ENCODE data around the gene GDE1. TPM values are rescaled to one million over a fixed set of nuclear protein-coding genes. Genes with fewer than 3 reads are reported as not detected.
A peak's percentile ranks its signal among the peaks of the same experiment; 100 is the strongest.

GDE1 gene
- polyA plus RNA-seq, 3 donors = 30.6 to 75.5 (median 71.7) TPM

- no peaks in the 10 kb centered on the region for H3K9me3 Mint-ChIP-seq
- WGBS (ENCODE audit: insufficient coverage) = 94% methylated on average over 1 of the region's 1 CpG
- Histone ChIP-seq H3K4me3 (replicated peaks in 1 of 3; ENCODE audit: low read depth in 2 of 3, low read length in 3 of 3) (no peak overlapping the region), H3K36me3 (replicated peaks in 1 of 2; ENCODE audit: control insufficient read depth in 1 of 2, insufficient read depth in 2 of 2, low read length in 2 of 2) (no peaks in the 10 kb centered on the region), H3K27ac (ENCODE audit: low read depth in 1 of 2, low read length in 2 of 2) (no peak overlapping the region), H3K9me3 (replicated peaks in 1 of 2; ENCODE audit: control insufficient read depth in 1 of 2, insufficient read depth in 1 of 2, low read length in 2 of 2) (no peaks in the 10 kb centered on the region), H2AFZ (ENCODE audit: insufficient read depth, low read depth, low read length, poor library complexity, severe bottlenecking) (no peak overlapping the region), H3K79me2 (ENCODE audit: insufficient read depth, low read length) (no peaks in the 10 kb centered on the region), H3K4me2 (replicated peaks; ENCODE audit: extremely low read depth, low read length, poor library complexity, severe bottlenecking) (no peak overlapping the region), H3K4me1 (ENCODE audit: control insufficient read depth in 1 of 2, insufficient read depth in 2 of 2, low read length in 2 of 2) (no peaks in the 10 kb centered on the region), H4K20me1 (ENCODE audit: insufficient read depth, low read length) (no peaks in the 10 kb centered on the region), H3K9ac (ENCODE audit: insufficient read depth, low read length, poor library complexity, severe bottlenecking) (no peak overlapping the region), H3K27me3 (ENCODE audit: control insufficient read depth in 2 of 2, insufficient read depth in 2 of 2, low read length in 2 of 2) (no peaks in the 10 kb centered on the region)
- no peak for DNase-seq
- H3K27ac Mint-ChIP-seq = peak overlapping the region in 1 of 7 donors; percentile 6
- TF ChIP-seq CTCF (IDR thresholded peaks at IDR 0.05) = no peak
- H3K27me3 Mint-ChIP-seq (ENCODE audit: low read depth in 3 of 3) = peaks cover 1 to 7% (median 6%) of the 10 kb centered on the region in 3 donors
- intact Hi-C loops (cut with micrococcal nuclease) = no loop called here
- H3K4me1 Mint-ChIP-seq = peaks cover 4% of the 10 kb centered on the region
- H3K36me3 Mint-ChIP-seq = no peaks in the 10 kb centered on the region
- no peak overlapping the region for H3K4me3 Mint-ChIP-seq
Observed at GRCh38 chr16:19478505-19478904, 43.4 kb downstream of the GDE1 start.

GRCh38 chr16:19474617-19475016 is 47.3 kb downstream of the GDE1 start:
- no peak overlapping the region for H3K4me3 ChIP-seq (replicated peaks in 1 of 3; ENCODE audit: low read depth in 2 of 3, low read length in 3 of 3)
- DNase-seq = no peak
- H3K27ac ChIP-seq (ENCODE audit: low read depth in 1 of 2, low read length in 2 of 2) = no peak overlapping the region
- no peak for TF ChIP-seq CTCF (IDR thresholded peaks at IDR 0.05)
- H3K9me3 ChIP-seq (replicated peaks in 1 of 2; ENCODE audit: control insufficient read depth in 1 of 2, insufficient read depth in 1 of 2, low read length in 2 of 2) = no peaks in the 10 kb centered on the region
- H3K79me2 ChIP-seq (ENCODE audit: insufficient read depth, low read length) = no peaks in the 10 kb centered on the region
- no peaks in the 10 kb centered on the region for H3K4me1 Mint-ChIP-seq
- no peaks in the 10 kb centered on the region for H3K9me3 Mint-ChIP-seq
- H2AFZ ChIP-seq (ENCODE audit: insufficient read depth, low read depth, low read length, poor library complexity, severe bottlenecking) = no peak overlapping the region
- intact Hi-C loops (cut with micrococcal nuclease) = no loop called here
- peaks cover 1 to 5% (median 3%) of the 10 kb centered on the region in 3 donors for H3K27me3 Mint-ChIP-seq (ENCODE audit: low read depth in 3 of 3)
- H4K20me1 ChIP-seq (ENCODE audit: insufficient read depth, low read length) = no peaks in the 10 kb centered on the region
- H3K36me3 ChIP-seq (replicated peaks in 1 of 2; ENCODE audit: control insufficient read depth in 1 of 2, insufficient read depth in 2 of 2, low read length in 2 of 2) = no peaks in the 10 kb centered on the region
- no peak overlapping the region for H3K9ac ChIP-seq (ENCODE audit: insufficient read depth, low read length, poor library complexity, severe bottlenecking)
- H3K27me3 ChIP-seq (ENCODE audit: control insufficient read depth in 2 of 2, insufficient read depth in 2 of 2, low read length in 2 of 2) = no peaks in the 10 kb centered on the region
- H3K4me1 ChIP-seq (ENCODE audit: control insufficient read depth in 1 of 2, insufficient read depth in 2 of 2, low read length in 2 of 2) = no peaks in the 10 kb centered on the region
- no peaks in the 10 kb centered on the region for H3K36me3 Mint-ChIP-seq
- no peak overlapping the region for H3K4me3 Mint-ChIP-seq
- H3K4me2 ChIP-seq (replicated peaks; ENCODE audit: extremely low read depth, low read length, poor library complexity, severe bottlenecking) = no peak overlapping the region
- 73% methylated on average over 3 of the region's 5 CpGs for WGBS (ENCODE audit: insufficient coverage)
- H3K27ac Mint-ChIP-seq = no peak overlapping the region
